Measurements from ENCODE around the gene PKP2.

DNA sequence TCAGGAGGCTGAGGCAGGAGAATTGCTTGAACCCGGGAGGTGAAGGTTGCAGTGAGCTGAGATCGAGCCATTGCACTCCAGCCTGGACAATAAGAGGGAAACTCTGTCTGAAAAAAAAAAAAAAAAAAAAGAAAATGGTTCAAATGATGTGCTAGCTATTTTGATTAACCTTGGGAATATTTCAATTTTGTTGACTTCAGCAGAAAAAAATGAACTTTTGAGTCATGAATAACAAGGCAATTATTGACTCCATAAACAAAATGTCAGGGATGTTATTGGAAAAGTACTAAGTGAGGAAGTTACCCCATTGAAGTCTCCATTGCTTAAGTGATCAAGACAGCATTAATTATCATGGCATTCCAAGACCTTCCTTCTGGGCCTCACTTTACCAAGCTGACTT is 10.6 kb upstream of the PKP2 start:
- TF ChIP-seq C11orf30 (IDR thresholded peaks at IDR 0.05; ENCODE audit: low read depth) (peak; percentile 41; the same call in 1 of the 2 replicates), POLR2A (conservative IDR thresholded peaks at IDR 0.05) (no peak), USF2 (CRISPR knock-in tag; IDR thresholded peaks at IDR 0.05) (no peak), NFXL1 (CRISPR knock-in tag; IDR thresholded peaks at IDR 0.05) (no peak), SPI1 (IDR thresholded peaks at IDR 0.05; ENCODE audit: borderline replicate concordance, low read depth, low read length) (no peak), HDAC2 (IDR thresholded peaks at IDR 0.05) (no peak), RCOR1 (IDR thresholded peaks at IDR 0.05; ENCODE audit: borderline replicate concordance in 1 of 2, low read depth in 2 of 2, low read length in 2 of 2) (no peak), SIN3A (IDR thresholded peaks at IDR 0.05; ENCODE audit: borderline replicate concordance in 2 of 2, control insufficient read depth in 1 of 2, low read depth in 2 of 2, low read length in 2 of 2) (no peak), MAFK (IDR thresholded peaks at IDR 0.05; ENCODE audit: low read length) (no peak), ZNF280B (CRISPR knock-in tag; IDR thresholded peaks at IDR 0.05) (no peak)
- TF ChIP-seq, protein P1, sequence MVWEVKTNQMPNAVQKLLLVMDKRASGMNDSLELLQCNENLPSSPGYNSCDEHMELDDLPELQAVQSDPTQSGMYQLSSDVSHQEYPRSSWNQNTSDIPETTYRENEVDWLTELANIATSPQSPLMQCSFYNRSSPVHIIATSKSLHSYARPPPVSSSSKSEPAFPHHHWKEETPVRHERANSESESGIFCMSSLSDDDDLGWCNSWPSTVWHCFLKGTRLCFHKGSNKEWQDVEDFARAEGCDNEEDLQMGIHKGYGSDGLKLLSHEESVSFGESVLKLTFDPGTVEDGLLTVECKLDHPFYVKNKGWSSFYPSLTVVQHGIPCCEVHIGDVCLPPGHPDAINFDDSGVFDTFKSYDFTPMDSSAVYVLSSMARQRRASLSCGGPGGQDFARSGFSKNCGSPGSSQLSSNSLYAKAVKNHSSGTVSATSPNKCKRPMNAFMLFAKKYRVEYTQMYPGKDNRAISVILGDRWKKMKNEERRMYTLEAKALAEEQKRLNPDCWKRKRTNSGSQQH (CRISPR knock-in tag; IDR thresholded peaks at IDR 0.05), result no peak
- TF ChIP-seq, protein P2, sequence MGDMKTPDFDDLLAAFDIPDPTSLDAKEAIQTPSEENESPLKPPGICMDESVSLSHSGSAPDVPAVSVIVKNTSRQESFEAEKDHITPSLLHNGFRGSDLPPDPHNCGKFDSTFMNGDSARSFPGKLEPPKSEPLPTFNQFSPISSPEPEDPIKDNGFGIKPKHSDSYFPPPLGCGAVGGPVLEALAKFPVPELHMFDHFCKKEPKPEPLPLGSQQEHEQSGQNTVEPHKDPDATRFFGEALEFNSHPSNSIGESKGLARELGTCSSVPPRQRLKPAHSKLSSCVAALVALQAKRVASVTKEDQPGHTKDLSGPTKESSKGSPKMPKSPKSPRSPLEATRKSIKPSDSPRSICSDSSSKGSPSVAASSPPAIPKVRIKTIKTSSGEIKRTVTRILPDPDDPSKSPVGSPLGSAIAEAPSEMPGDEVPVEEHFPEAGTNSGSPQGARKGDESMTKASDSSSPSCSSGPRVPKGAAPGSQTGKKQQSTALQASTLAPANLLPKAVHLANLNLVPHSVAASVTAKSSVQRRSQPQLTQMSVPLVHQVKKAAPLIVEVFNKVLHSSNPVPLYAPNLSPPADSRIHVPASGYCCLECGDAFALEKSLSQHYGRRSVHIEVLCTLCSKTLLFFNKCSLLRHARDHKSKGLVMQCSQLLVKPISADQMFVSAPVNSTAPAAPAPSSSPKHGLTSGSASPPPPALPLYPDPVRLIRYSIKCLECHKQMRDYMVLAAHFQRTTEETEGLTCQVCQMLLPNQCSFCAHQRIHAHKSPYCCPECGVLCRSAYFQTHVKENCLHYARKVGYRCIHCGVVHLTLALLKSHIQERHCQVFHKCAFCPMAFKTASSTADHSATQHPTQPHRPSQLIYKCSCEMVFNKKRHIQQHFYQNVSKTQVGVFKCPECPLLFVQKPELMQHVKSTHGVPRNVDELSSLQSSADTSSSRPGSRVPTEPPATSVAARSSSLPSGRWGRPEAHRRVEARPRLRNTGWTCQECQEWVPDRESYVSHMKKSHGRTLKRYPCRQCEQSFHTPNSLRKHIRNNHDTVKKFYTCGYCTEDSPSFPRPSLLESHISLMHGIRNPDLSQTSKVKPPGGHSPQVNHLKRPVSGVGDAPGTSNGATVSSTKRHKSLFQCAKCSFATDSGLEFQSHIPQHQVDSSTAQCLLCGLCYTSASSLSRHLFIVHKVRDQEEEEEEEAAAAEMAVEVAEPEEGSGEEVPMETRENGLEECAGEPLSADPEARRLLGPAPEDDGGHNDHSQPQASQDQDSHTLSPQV (IDR thresholded peaks at IDR 0.05), result no peak
- TF ChIP-seq, protein P3, sequence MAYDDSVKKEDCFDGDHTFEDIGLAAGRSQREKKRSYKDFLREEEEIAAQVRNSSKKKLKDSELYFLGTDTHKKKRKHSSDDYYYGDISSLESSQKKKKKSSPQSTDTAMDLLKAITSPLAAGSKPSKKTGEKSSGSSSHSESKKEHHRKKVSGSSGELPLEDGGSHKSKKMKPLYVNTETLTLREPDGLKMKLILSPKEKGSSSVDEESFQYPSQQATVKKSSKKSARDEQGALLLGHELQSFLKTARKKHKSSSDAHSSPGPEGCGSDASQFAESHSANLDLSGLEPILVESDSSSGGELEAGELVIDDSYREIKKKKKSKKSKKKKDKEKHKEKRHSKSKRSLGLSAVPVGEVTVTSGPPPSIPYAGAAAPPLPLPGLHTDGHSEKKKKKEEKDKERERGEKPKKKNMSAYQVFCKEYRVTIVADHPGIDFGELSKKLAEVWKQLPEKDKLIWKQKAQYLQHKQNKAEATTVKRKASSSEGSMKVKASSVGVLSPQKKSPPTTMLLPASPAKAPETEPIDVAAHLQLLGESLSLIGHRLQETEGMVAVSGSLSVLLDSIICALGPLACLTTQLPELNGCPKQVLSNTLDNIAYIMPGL (CRISPR knock-in tag; IDR thresholded peaks at IDR 0.05), result no peak
